ENCODE results near the gene PLXNA4.

GRCh38 chr7:132187869-132188789 is 388.1 kb downstream of the PLXNA4 start:
- TF ChIP-seq PAX5 (IDR thresholded peaks at IDR 0.05; ENCODE audit: insufficient read depth, low read length, severe bottlenecking) (no peak), POLR2A (IDR thresholded peaks at IDR 0.05; ENCODE audit: low read depth, low read length) (no peak), POLR2AphosphoS5 (IDR thresholded peaks at IDR 0.05; ENCODE audit: low read depth, low read length) (no peak), TAF1 (IDR thresholded peaks at IDR 0.05; ENCODE audit: low read depth, low read length) (no peak), SPI1 (IDR thresholded peaks at IDR 0.05; ENCODE audit: low read depth, low read length) (no peak)
